HEK293 (cell line): ENCODE results near the gene EYS.

Experiments
- FEZF1 ChIP-seq: fragments of 450-650 bp; formaldehyde crosslinking; IDR thresholded peaks from 2 replicates; pipeline ENCODE4 v1.5.1; 2016; ENCODE audit warnings: missing biosample characterization, missing genetic modification characterization
- MEIS1 ChIP-seq: sonication (generic); formaldehyde crosslinking; IDR thresholded peaks from 2 replicates; pipeline ENCODE4 v1.8.1; 2022; ENCODE audit warnings: missing genetic modification reagents, mild to moderate bottlenecking, borderline replicate concordance
- ZBTB44 ChIP-seq: fragments of 450-650 bp; IDR thresholded peaks from 2 replicates; pipeline ENCODE4 v1.5.1; 2018; ENCODE audit warnings: missing biosample characterization, mild to moderate bottlenecking, missing genetic modification characterization
- ZFP69B ChIP-seq: fragments of 450-650 bp; formaldehyde crosslinking; IDR thresholded peaks from 2 replicates; pipeline ENCODE4 v1.5.1; 2016; ENCODE audit warnings: missing biosample characterization, missing genetic modification characterization
- ZNF221 ChIP-seq: fragments of 450-650 bp; formaldehyde crosslinking; IDR thresholded peaks from 2 replicates; pipeline ENCODE4 v1.5.1; 2017; ENCODE audit warnings: missing biosample characterization, missing genetic modification characterization, borderline replicate concordance
- ZNF350 ChIP-seq: fragments of 450-650 bp; formaldehyde crosslinking; IDR thresholded peaks from 2 replicates; pipeline ENCODE4 v1.5.0; 2017; ENCODE audit warnings: missing biosample characterization, mild to moderate bottlenecking, missing genetic modification characterization
- ZNF501 ChIP-seq: fragments of 450-650 bp; formaldehyde crosslinking; IDR thresholded peaks from 2 replicates; pipeline ENCODE4 v1.5.1; 2016; ENCODE audit warnings: missing biosample characterization, missing genetic modification characterization
- ZNF521 ChIP-seq: fragments of 450-650 bp; formaldehyde crosslinking; IDR thresholded peaks from 2 replicates; pipeline ENCODE4 v1.5.1; 2017; ENCODE audit warnings: missing biosample characterization, mild to moderate bottlenecking, missing genetic modification characterization
- ZNF639 ChIP-seq: fragments of 450-650 bp; formaldehyde crosslinking; IDR thresholded peaks from 2 replicates; pipeline ENCODE4 v1.5.1; 2016; ENCODE audit warnings: missing biosample characterization, missing genetic modification characterization
- ZNF76 ChIP-seq: fragments of 450-650 bp; formaldehyde crosslinking; IDR thresholded peaks from 2 replicates; pipeline ENCODE4; 2016; ENCODE audit warnings: low read depth, missing biosample characterization, missing genetic modification characterization, borderline replicate concordance
- ZSCAN18 ChIP-seq: fragments of 450-650 bp; formaldehyde crosslinking; IDR thresholded peaks from 2 replicates; pipeline ENCODE4 v1.5.1; 2016; ENCODE audit warnings: missing biosample characterization, missing genetic modification characterization
- TF ChIP-seq, protein P1 (sequence below): fragments of 450-650 bp; formaldehyde crosslinking; IDR thresholded peaks from 2 replicates; pipeline ENCODE4 v1.5.1; 2016; ENCODE audit warnings: missing biosample characterization, missing genetic modification characterization
- TF ChIP-seq, protein P2 (sequence below): fragments of 450-650 bp; formaldehyde crosslinking; IDR thresholded peaks from 2 replicates; pipeline ENCODE4 v1.5.1; 2016; ENCODE audit warnings: missing biosample characterization, missing genetic modification characterization
- TF ChIP-seq, protein P3 (sequence below): fragments of 450-650 bp; formaldehyde crosslinking; IDR thresholded peaks from 2 replicates; pipeline ENCODE4 v1.5.1; 2016; ENCODE audit warnings: missing biosample characterization, missing genetic modification characterization

DNA sequence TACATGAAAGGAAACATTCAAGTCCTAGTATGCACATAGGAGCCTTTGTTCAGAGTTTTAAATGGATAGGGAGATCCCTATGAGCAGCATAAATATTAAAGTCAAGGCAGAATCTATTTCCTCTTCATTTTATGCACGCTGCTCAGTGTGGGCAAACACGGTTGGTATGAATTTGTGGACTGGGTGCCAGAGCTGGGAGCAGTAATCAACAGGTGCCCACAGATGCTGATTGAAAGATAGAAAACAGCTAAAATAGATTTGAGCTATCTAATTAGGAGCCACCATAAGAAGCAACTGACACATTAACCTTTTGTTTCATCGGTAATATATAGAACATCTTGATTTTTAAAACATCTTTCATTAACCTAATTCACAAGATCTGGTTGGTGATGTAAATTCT, 175.5 kb downstream of the EYS start:
- TF ChIP-seq MEIS1 (CRISPR knock-in tag) (no peak), ZNF350 (tag by site-specific recombination) (no peak), ZNF521 (tag by site-specific recombination) (no peak), ZFP69B (tag by site-specific recombination) (no peak), ZNF221 (no peak), FEZF1 (tag by site-specific recombination) (no peak), ZNF76 (tag by site-specific recombination) (no peak), ZBTB44 (no peak), ZSCAN18 (no peak), ZNF501 (tag by site-specific recombination) (no peak), ZNF639 (tag by site-specific recombination) (no peak)
- TF ChIP-seq, protein P1, sequence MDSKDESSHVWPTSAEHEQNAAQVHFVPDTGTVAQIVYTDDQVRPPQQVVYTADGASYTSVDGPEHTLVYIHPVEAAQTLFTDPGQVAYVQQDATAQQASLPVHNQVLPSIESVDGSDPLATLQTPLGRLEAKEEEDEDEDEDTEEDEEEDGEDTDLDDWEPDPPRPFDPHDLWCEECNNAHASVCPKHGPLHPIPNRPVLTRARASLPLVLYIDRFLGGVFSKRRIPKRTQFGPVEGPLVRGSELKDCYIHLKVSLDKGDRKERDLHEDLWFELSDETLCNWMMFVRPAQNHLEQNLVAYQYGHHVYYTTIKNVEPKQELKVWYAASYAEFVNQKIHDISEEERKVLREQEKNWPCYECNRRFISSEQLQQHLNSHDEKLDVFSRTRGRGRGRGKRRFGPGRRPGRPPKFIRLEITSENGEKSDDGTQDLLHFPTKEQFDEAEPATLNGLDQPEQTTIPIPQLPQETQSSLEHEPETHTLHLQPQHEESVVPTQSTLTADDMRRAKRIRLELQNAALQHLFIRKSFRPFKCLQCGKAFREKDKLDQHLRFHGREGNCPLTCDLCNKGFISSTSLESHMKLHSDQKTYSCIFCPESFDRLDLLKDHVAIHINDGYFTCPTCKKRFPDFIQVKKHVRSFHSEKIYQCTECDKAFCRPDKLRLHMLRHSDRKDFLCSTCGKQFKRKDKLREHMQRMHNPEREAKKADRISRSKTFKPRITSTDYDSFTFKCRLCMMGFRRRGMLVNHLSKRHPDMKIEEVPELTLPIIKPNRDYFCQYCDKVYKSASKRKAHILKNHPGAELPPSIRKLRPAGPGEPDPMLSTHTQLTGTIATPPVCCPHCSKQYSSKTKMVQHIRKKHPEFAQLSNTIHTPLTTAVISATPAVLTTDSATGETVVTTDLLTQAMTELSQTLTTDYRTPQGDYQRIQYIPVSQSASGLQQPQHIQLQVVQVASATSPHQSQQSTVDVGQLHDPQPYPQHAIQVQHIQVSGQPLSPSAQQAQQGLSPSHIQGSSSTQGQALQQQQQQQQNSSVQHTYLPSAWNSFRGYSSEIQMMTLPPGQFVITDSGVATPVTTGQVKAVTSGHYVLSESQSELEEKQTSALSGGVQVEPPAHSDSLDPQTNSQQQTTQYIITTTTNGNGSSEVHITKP (tag by site-specific recombination) = no peak
- TF ChIP-seq, protein P2, sequence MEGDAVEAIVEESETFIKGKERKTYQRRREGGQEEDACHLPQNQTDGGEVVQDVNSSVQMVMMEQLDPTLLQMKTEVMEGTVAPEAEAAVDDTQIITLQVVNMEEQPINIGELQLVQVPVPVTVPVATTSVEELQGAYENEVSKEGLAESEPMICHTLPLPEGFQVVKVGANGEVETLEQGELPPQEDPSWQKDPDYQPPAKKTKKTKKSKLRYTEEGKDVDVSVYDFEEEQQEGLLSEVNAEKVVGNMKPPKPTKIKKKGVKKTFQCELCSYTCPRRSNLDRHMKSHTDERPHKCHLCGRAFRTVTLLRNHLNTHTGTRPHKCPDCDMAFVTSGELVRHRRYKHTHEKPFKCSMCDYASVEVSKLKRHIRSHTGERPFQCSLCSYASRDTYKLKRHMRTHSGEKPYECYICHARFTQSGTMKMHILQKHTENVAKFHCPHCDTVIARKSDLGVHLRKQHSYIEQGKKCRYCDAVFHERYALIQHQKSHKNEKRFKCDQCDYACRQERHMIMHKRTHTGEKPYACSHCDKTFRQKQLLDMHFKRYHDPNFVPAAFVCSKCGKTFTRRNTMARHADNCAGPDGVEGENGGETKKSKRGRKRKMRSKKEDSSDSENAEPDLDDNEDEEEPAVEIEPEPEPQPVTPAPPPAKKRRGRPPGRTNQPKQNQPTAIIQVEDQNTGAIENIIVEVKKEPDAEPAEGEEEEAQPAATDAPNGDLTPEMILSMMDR (tag by site-specific recombination) = no peak
- TF ChIP-seq, protein P3, sequence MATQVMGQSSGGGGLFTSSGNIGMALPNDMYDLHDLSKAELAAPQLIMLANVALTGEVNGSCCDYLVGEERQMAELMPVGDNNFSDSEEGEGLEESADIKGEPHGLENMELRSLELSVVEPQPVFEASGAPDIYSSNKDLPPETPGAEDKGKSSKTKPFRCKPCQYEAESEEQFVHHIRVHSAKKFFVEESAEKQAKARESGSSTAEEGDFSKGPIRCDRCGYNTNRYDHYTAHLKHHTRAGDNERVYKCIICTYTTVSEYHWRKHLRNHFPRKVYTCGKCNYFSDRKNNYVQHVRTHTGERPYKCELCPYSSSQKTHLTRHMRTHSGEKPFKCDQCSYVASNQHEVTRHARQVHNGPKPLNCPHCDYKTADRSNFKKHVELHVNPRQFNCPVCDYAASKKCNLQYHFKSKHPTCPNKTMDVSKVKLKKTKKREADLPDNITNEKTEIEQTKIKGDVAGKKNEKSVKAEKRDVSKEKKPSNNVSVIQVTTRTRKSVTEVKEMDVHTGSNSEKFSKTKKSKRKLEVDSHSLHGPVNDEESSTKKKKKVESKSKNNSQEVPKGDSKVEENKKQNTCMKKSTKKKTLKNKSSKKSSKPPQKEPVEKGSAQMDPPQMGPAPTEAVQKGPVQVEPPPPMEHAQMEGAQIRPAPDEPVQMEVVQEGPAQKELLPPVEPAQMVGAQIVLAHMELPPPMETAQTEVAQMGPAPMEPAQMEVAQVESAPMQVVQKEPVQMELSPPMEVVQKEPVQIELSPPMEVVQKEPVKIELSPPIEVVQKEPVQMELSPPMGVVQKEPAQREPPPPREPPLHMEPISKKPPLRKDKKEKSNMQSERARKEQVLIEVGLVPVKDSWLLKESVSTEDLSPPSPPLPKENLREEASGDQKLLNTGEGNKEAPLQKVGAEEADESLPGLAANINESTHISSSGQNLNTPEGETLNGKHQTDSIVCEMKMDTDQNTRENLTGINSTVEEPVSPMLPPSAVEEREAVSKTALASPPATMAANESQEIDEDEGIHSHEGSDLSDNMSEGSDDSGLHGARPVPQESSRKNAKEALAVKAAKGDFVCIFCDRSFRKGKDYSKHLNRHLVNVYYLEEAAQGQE (tag by site-specific recombination) = no peak
